Right lobe of liver (tissue), 4 donors: Measurements from ENCODE around the gene FAM185A.
"Not testable (repeated sequence)": the region's sequence is repeated elsewhere in the genome, so short reads cannot be mapped to it uniquely, and the experiment has no call there.

ENCODE experiments used
- CTCF ChIP-seq, 4 donors: fragments of 200-600 bp in 3 of 4; fragments of 450-650 bp in 1 of 4; IDR thresholded peaks; one replicate each; pipeline versions ENCODE4 v1.5.1 to v1.8.0; 2016 to 2022; ENCODE audit warnings: antibody characterized with exemption in 4 of 4, mild to moderate bottlenecking in 2 of 4
- POLR2A ChIP-seq: fragments of 450-650 bp; IDR thresholded peaks from one replicate; pipeline ENCODE4 v1.6.1; 2017; ENCODE audit warnings: antibody characterized with exemption, mild to moderate bottlenecking
- donor health status: DM: no; HTN: no; CAD: no.
- donor health status: DM: no; HTN: no; CAD: no.
- donor health status: DM: no; HTN: yes; CAD: no.

- TF ChIP-seq CTCF (IDR thresholded peaks at IDR 0.05): not testable (repeated sequence)
- TF ChIP-seq POLR2A: peak; percentile 63
Measured at GRCh38 chr7:102748605-102749444, at the start of gene FAM185A.
